Mammary epithelial cell (primary cell): Measurements from ENCODE around the gene POP5.

Experiments
- CTCF ChIP-seq, 2 donors: IDR thresholded peaks in 1 of 2; conservative IDR thresholded peaks in 1 of 2; 2 replicates each; pipeline ENCODE4 v1.5.1; 2011 to 2012; ENCODE audit warnings: inconsistent platforms in 2 of 2, low read length in 2 of 2, mild to moderate bottlenecking in 2 of 2, control low read depth in 1 of 2, low read depth in 1 of 2; ENCODE audit not compliant: insufficient read depth in 1 of 2; ENCODE audit errors: extremely low read depth in 1 of 2
- EZH2 ChIP-seq: IDR thresholded peaks from 2 replicates; pipeline ENCODE4 v1.6.1; 2012; ENCODE audit warnings: low read length, inconsistent platforms, borderline replicate concordance

GRCh38 chr12:120581998-120582397, 796 bp upstream of the POP5 start:
- TF ChIP-seq CTCF (conservative IDR thresholded peaks at IDR 0.05 in 1 of 2, IDR thresholded peaks at IDR 0.05 in 1 of 2; ENCODE audit: extremely low read depth in 1 of 2, insufficient read depth in 1 of 2, low read depth in 1 of 2, low read length in 2 of 2) (no peak), EZH2 (no peak)
